ENCODE data around the gene ZYX. TPM values are rescaled to one million over a fixed set of nuclear protein-coding genes. Genes with fewer than 3 reads are reported as not detected.

ZYX gene
- total RNA-seq, 1 experiment from 2014 or later = 12.0 TPM

GRCh38 chr7:143387156-143387975, 6.2 kb downstream of the ZYX start:
- H3K79me2 ChIP-seq (ENCODE audit: low read length) = no peaks in the 10 kb centered on the region
- H3K9me3 ChIP-seq (ENCODE audit: low read length) = no peaks in the 10 kb centered on the region
- no peak overlapping the region for H3K4me2 ChIP-seq (ENCODE audit: low read depth, low read length, poor library complexity, severe bottlenecking)
- H3K4me1 ChIP-seq (ENCODE audit: low read length) = no peaks in the 10 kb centered on the region
- no peaks in the 10 kb centered on the region for H3K27me3 ChIP-seq (ENCODE audit: low read length)
- no peak overlapping the region for H2AFZ ChIP-seq (ENCODE audit: low read length)
- no peaks in the 10 kb centered on the region for H3K36me3 ChIP-seq (ENCODE audit: insufficient read depth, low read length)
- H3K4me3 ChIP-seq (ENCODE audit: low read length) = no peak overlapping the region
- no peak for DNase-seq
- no peak overlapping the region for H3K27ac ChIP-seq (ENCODE audit: low read length)
- H3K9ac ChIP-seq (ENCODE audit: low read length) = no peak overlapping the region
- no peaks in the 10 kb centered on the region for H4K20me1 ChIP-seq (ENCODE audit: insufficient read depth, low read depth, low read length)
- no peaks in the 10 kb centered on the region for H3K9me2 ChIP-seq (replicated peaks; ENCODE audit: insufficient read depth, low read length)

- Histone ChIP-seq H3K27me3 (ENCODE audit: low read length) (no peaks in the 10 kb centered on the region), H3K9me3 (ENCODE audit: low read length) (no peaks in the 10 kb centered on the region), H2AFZ (ENCODE audit: low read length) (no peak overlapping the region), H3K4me3 (ENCODE audit: low read length) (no peak overlapping the region), H4K20me1 (ENCODE audit: insufficient read depth, low read depth, low read length) (no peaks in the 10 kb centered on the region), H3K4me2 (ENCODE audit: low read depth, low read length, poor library complexity, severe bottlenecking) (no peak overlapping the region), H3K36me3 (ENCODE audit: insufficient read depth, low read length) (no peaks in the 10 kb centered on the region), H3K9ac (ENCODE audit: low read length) (no peak overlapping the region), H3K27ac (ENCODE audit: low read length) (no peak overlapping the region), H3K79me2 (ENCODE audit: low read length) (no peaks in the 10 kb centered on the region), H3K9me2 (replicated peaks; ENCODE audit: insufficient read depth, low read length) (no peaks in the 10 kb centered on the region), H3K4me1 (ENCODE audit: low read length) (no peaks in the 10 kb centered on the region)
- no peak for DNase-seq
Observed at GRCh38 chr7:143388051-143388450, 6.9 kb downstream of the ZYX start.

GRCh38 chr7:143388491-143389101, 7.5 kb downstream of the ZYX start:
- H3K27me3 ChIP-seq (ENCODE audit: low read length) = no peaks in the 10 kb centered on the region
- H3K9me2 ChIP-seq (replicated peaks; ENCODE audit: insufficient read depth, low read length) = no peaks in the 10 kb centered on the region
- no peaks in the 10 kb centered on the region for H3K9me3 ChIP-seq (ENCODE audit: low read length)
- no peaks in the 10 kb centered on the region for H3K79me2 ChIP-seq (ENCODE audit: low read length)
- no peak overlapping the region for H3K9ac ChIP-seq (ENCODE audit: low read length)
- H3K27ac ChIP-seq (ENCODE audit: low read length) = no peak overlapping the region
- no peaks in the 10 kb centered on the region for H3K36me3 ChIP-seq (ENCODE audit: insufficient read depth, low read length)
- no peaks in the 10 kb centered on the region for H4K20me1 ChIP-seq (ENCODE audit: insufficient read depth, low read depth, low read length)
- no peak overlapping the region for H3K4me3 ChIP-seq (ENCODE audit: low read length)
- H2AFZ ChIP-seq (ENCODE audit: low read length) = no peak overlapping the region
- H3K4me2 ChIP-seq (ENCODE audit: low read depth, low read length, poor library complexity, severe bottlenecking) = no peak overlapping the region
- no peak for DNase-seq
- H3K4me1 ChIP-seq (ENCODE audit: low read length) = no peaks in the 10 kb centered on the region

- Histone ChIP-seq H3K36me3 (ENCODE audit: insufficient read depth, low read length) (no peaks in the 10 kb centered on the region), H3K27me3 (ENCODE audit: low read length) (no peaks in the 10 kb centered on the region), H3K79me2 (ENCODE audit: low read length) (no peaks in the 10 kb centered on the region), H3K9ac (ENCODE audit: low read length) (no peak overlapping the region), H3K4me2 (ENCODE audit: low read depth, low read length, poor library complexity, severe bottlenecking) (no peak overlapping the region), H3K4me1 (ENCODE audit: low read length) (no peaks in the 10 kb centered on the region), H3K27ac (ENCODE audit: low read length) (no peak overlapping the region), H4K20me1 (ENCODE audit: insufficient read depth, low read depth, low read length) (no peaks in the 10 kb centered on the region), H3K4me3 (ENCODE audit: low read length) (no peak overlapping the region), H3K9me3 (ENCODE audit: low read length) (no peaks in the 10 kb centered on the region), H3K9me2 (replicated peaks; ENCODE audit: insufficient read depth, low read length) (no peaks in the 10 kb centered on the region), H2AFZ (ENCODE audit: low read length) (no peak overlapping the region)
- DNase-seq = no peak
Observed at GRCh38 chr7:143389316-143390103, 8.4 kb downstream of the ZYX start.

GRCh38 chr7:143390104-143390772, 9.1 kb downstream of the ZYX start:
- Histone ChIP-seq H3K9me2 (replicated peaks; ENCODE audit: insufficient read depth, low read length) (no peaks in the 10 kb centered on the region), H4K20me1 (ENCODE audit: insufficient read depth, low read depth, low read length) (no peaks in the 10 kb centered on the region), H3K79me2 (ENCODE audit: low read length) (no peaks in the 10 kb centered on the region), H3K9ac (ENCODE audit: low read length) (no peak overlapping the region), H3K4me3 (ENCODE audit: low read length) (no peak overlapping the region), H3K27me3 (ENCODE audit: low read length) (no peaks in the 10 kb centered on the region), H3K4me1 (ENCODE audit: low read length) (no peaks in the 10 kb centered on the region), H3K4me2 (ENCODE audit: low read depth, low read length, poor library complexity, severe bottlenecking) (no peak overlapping the region), H3K27ac (ENCODE audit: low read length) (no peak overlapping the region), H2AFZ (ENCODE audit: low read length) (no peak overlapping the region), H3K36me3 (ENCODE audit: insufficient read depth, low read length) (no peaks in the 10 kb centered on the region), H3K9me3 (ENCODE audit: low read length) (no peaks in the 10 kb centered on the region)
- no peak for DNase-seq

- no peak overlapping the region for H3K4me3 ChIP-seq (ENCODE audit: low read length)
Observed at GRCh38 chr7:143390773-143391317, 9.7 kb downstream of the ZYX start.

GRCh38 chr7:143391462-143392404, 10.6 kb downstream of the ZYX start:
- H2AFZ ChIP-seq (ENCODE audit: low read length) = no peak overlapping the region
- no peaks in the 10 kb centered on the region for H3K36me3 ChIP-seq (ENCODE audit: insufficient read depth, low read length)
- H3K27me3 ChIP-seq (ENCODE audit: low read length) = no peaks in the 10 kb centered on the region
- no peak overlapping the region for H3K27ac ChIP-seq (ENCODE audit: low read length)
- no peak for DNase-seq
- H3K79me2 ChIP-seq (ENCODE audit: low read length) = no peaks in the 10 kb centered on the region
- H3K9me3 ChIP-seq (ENCODE audit: low read length) = no peaks in the 10 kb centered on the region
- no peak overlapping the region for H3K9ac ChIP-seq (ENCODE audit: low read length)
- H3K4me1 ChIP-seq (ENCODE audit: low read length) = no peaks in the 10 kb centered on the region
- H3K9me2 ChIP-seq (replicated peaks; ENCODE audit: insufficient read depth, low read length) = no peaks in the 10 kb centered on the region
- H3K4me2 ChIP-seq (ENCODE audit: low read depth, low read length, poor library complexity, severe bottlenecking) = no peak overlapping the region
- H4K20me1 ChIP-seq (ENCODE audit: insufficient read depth, low read depth, low read length) = no peaks in the 10 kb centered on the region
- no peak overlapping the region for H3K4me3 ChIP-seq (ENCODE audit: low read length)

More at GRCh38 chr7:143390773-143391317, 9.7 kb downstream of the ZYX start:
- H3K36me3 ChIP-seq (ENCODE audit: insufficient read depth, low read length) = no peaks in the 10 kb centered on the region
- no peaks in the 10 kb centered on the region for H3K4me1 ChIP-seq (ENCODE audit: low read length)
- H2AFZ ChIP-seq (ENCODE audit: low read length) = no peak overlapping the region
- H3K27me3 ChIP-seq (ENCODE audit: low read length) = no peaks in the 10 kb centered on the region
- no peak for DNase-seq
- no peak overlapping the region for H3K27ac ChIP-seq (ENCODE audit: low read length)
- H4K20me1 ChIP-seq (ENCODE audit: insufficient read depth, low read depth, low read length) = no peaks in the 10 kb centered on the region
- H3K79me2 ChIP-seq (ENCODE audit: low read length) = no peaks in the 10 kb centered on the region
- H3K9me3 ChIP-seq (ENCODE audit: low read length) = no peaks in the 10 kb centered on the region
- H3K4me2 ChIP-seq (ENCODE audit: low read depth, low read length, poor library complexity, severe bottlenecking) = no peak overlapping the region
- H3K9me2 ChIP-seq (replicated peaks; ENCODE audit: insufficient read depth, low read length) = no peaks in the 10 kb centered on the region
- H3K9ac ChIP-seq (ENCODE audit: low read length) = no peak overlapping the region
